Mesenchymal stem cell (in vitro differentiated cells and primary cell): ENCODE data around the gene UBE2D3.
A peak's percentile ranks its signal among the peaks of the same experiment; 100 is the strongest.

Experiments
- DNase-seq: peaks from one replicate; pipeline ENCODE4 v3.0.0-alpha.2; 2013
- H2AFZ ChIP-seq: one replicate; pipeline ENCODE4 v1.6.1; 2013; ENCODE audit warnings: low read depth, mild to moderate bottlenecking, control low read depth, inconsistent platforms, low read length, moderate library complexity
- H2AK5ac ChIP-seq: 2 replicates; pipeline ENCODE4 v1.6.1; 2013; ENCODE audit warnings: low read length, moderate library complexity, mild to moderate bottlenecking, inconsistent platforms; ENCODE audit not compliant: severe bottlenecking
- H2BK120ac ChIP-seq: one replicate; pipeline ENCODE4 v1.6.1; 2013; ENCODE audit warnings: low read depth, mild to moderate bottlenecking, inconsistent platforms, low read length, moderate library complexity
- H2BK12ac ChIP-seq, 2 experiments: one replicate each; pipeline ENCODE4 v1.6.1; 2013; ENCODE audit warnings: inconsistent platforms in 2 of 2, low read length in 2 of 2, mild to moderate bottlenecking in 2 of 2, moderate library complexity in 2 of 2, control low read depth in 1 of 2
- H2BK15ac ChIP-seq: one replicate; pipeline ENCODE4 v1.6.1; 2013; ENCODE audit warnings: mild to moderate bottlenecking, low read depth, inconsistent platforms; ENCODE audit not compliant: poor library complexity, severe bottlenecking
- H2BK5ac ChIP-seq: 2 replicates; pipeline ENCODE4 v1.6.1; 2013; ENCODE audit warnings: low read depth, mild to moderate bottlenecking, low read length, control low read depth, inconsistent platforms; ENCODE audit not compliant: poor library complexity, severe bottlenecking
- H3K14ac ChIP-seq, 2 experiments: one replicate each; pipeline ENCODE4 v1.6.1; 2013; ENCODE audit warnings: inconsistent platforms in 2 of 2, low read length in 2 of 2, control low read depth in 1 of 2, mild to moderate bottlenecking in 1 of 2, moderate library complexity in 1 of 2
- H3K18ac ChIP-seq, 2 experiments: one replicate each; pipeline ENCODE4 v1.6.1; 2013; ENCODE audit warnings: inconsistent platforms in 2 of 2, low read length in 2 of 2, control low read depth in 1 of 2, low read depth in 1 of 2, mild to moderate bottlenecking in 1 of 2
- H3K23ac ChIP-seq, 2 experiments: one replicate each; pipeline ENCODE4 v1.6.1; 2013; ENCODE audit warnings: inconsistent platforms in 2 of 2, low read length in 2 of 2, mild to moderate bottlenecking in 2 of 2, moderate library complexity in 2 of 2, control low read depth in 1 of 2
- H3K27ac ChIP-seq: 2 replicates; pipeline ENCODE4 v1.5.1; 2013; ENCODE audit warnings: mild to moderate bottlenecking, moderate library complexity, low read length, control low read depth, inconsistent platforms; ENCODE audit not compliant: poor library complexity, severe bottlenecking
- H3K27me3 ChIP-seq, 2 experiments: 2 replicates each; pipeline versions ENCODE4 v1.6.1 to v1.7.0; 2013; ENCODE audit warnings: low read length in 2 of 2, mild to moderate bottlenecking in 2 of 2, moderate library complexity in 2 of 2, control low read depth in 1 of 2, inconsistent platforms in 1 of 2; ENCODE audit not compliant: control insufficient read depth in 1 of 2, insufficient read depth in 1 of 2
- H3K36me3 ChIP-seq, 2 experiments: 2 replicates each; pipeline versions ENCODE4 v1.6.1 to v1.7.0; 2013; ENCODE audit warnings: low read length in 2 of 2, control low read depth in 1 of 2, inconsistent platforms in 1 of 2, low read depth in 1 of 2, mild to moderate bottlenecking in 1 of 2; ENCODE audit not compliant: insufficient read depth in 2 of 2, control insufficient read depth in 1 of 2
- H3K4ac ChIP-seq, 2 experiments: one replicate each; pipeline ENCODE4 v1.6.1; 2013; ENCODE audit warnings: inconsistent platforms in 2 of 2, low read length in 2 of 2, mild to moderate bottlenecking in 2 of 2, moderate library complexity in 2 of 2, control low read depth in 1 of 2, low read depth in 1 of 2
- H3K4me1 ChIP-seq: 2 replicates; pipeline ENCODE4 v1.6.1; 2013; ENCODE audit warnings: low read depth, low read length, control low read depth; ENCODE audit not compliant: control insufficient read depth, insufficient read depth
- H3K4me2 ChIP-seq: 2 replicates; pipeline ENCODE4 v1.6.1; 2013; ENCODE audit warnings: low read length, mild to moderate bottlenecking, inconsistent platforms; ENCODE audit not compliant: poor library complexity, severe bottlenecking
- H3K4me3 ChIP-seq, 2 experiments: 2 replicates each; pipeline versions ENCODE4 v1.5.1 to v1.7.0; 2013; ENCODE audit warnings: low read length in 2 of 2, mild to moderate bottlenecking in 2 of 2, control low read depth in 1 of 2, low read depth in 1 of 2; ENCODE audit not compliant: insufficient read depth in 1 of 2
- H3K79me1 ChIP-seq: replicated peaks from 2 replicates; pipeline ENCODE4 v1.6.1; 2013; ENCODE audit warnings: mild to moderate bottlenecking, control low read depth, low read length, inconsistent platforms; ENCODE audit not compliant: poor library complexity, severe bottlenecking
- H3K9ac ChIP-seq: 2 replicates; pipeline ENCODE4 v1.7.0; 2013; ENCODE audit warnings: mild to moderate bottlenecking, low read length, moderate library complexity
- H3K9me3 ChIP-seq: 2 replicates; pipeline ENCODE4 v1.7.0; 2013; ENCODE audit warnings: mild to moderate bottlenecking, low read length; ENCODE audit not compliant: control insufficient read depth
- H4K8ac ChIP-seq: one replicate; pipeline ENCODE4 v1.6.1; 2013; ENCODE audit warnings: inconsistent platforms, mild to moderate bottlenecking, low read length, moderate library complexity
- H4K91ac ChIP-seq: one replicate; pipeline ENCODE4 v1.6.1; 2013; ENCODE audit warnings: mild to moderate bottlenecking, low read length, inconsistent platforms
- WGBS: methylation state at CpG from one replicate; pipeline ENCODE4 v1.1.7; 2013; ENCODE audit warnings: mixed read lengths; 5-methylcytosine and 5-hydroxymethylcytosine counted together

UBE2D3 gene

DNA sequence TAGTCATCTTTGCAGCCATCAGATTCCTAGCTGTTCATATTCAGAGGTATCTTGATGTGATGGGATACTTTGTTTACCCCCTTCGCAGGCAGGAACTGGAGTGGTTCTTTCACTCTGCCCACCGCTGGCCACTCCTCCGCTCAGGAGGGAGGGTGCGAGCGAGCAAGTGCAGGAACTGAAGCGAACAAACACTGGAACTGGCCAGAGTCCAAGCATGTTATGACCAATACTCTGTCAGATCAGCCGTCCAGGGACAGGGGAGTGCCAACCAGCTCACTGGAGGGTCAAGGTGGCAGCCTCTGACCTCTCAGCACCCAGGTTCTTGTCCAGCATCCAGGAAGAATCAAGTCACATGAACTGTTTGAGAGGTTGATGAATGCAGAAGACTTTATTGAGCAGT is 48.6 kb downstream of the UBE2D3 start:
- no peaks in the 10 kb centered on the region for H3K9me3 ChIP-seq
- H2BK15ac ChIP-seq = no peak overlapping the region
- H3K23ac ChIP-seq = no peak overlapping the region
- H3K27me3 ChIP-seq = no peaks in the 10 kb centered on the region
- H2BK12ac ChIP-seq = no peak overlapping the region
- no peak overlapping the region for H3K4me2 ChIP-seq
- WGBS = 84% methylated on average over 7 of the region's 7 CpGs
- H4K91ac ChIP-seq = no peak overlapping the region
- H3K18ac ChIP-seq = no peak overlapping the region
- H3K4ac ChIP-seq = no peak overlapping the region
- H2BK5ac ChIP-seq = no peak overlapping the region
- no peak overlapping the region for H3K4me3 ChIP-seq
- no peak overlapping the region for H3K27ac ChIP-seq
- H4K8ac ChIP-seq = no peak overlapping the region
- no peaks in the 10 kb centered on the region for H3K4me1 ChIP-seq
- H3K36me3 ChIP-seq = no peaks in the 10 kb centered on the region
- H2AK5ac ChIP-seq = no peak overlapping the region
- H3K14ac ChIP-seq = peak overlapping the region in 1 of 2 experiments; percentile 55
- H2BK120ac ChIP-seq = no peak overlapping the region
- H2AFZ ChIP-seq = no peak overlapping the region
- H3K9ac ChIP-seq = no peak overlapping the region
- no peaks in the 10 kb centered on the region for H3K79me1 ChIP-seq
- no peak for DNase-seq

DNA sequence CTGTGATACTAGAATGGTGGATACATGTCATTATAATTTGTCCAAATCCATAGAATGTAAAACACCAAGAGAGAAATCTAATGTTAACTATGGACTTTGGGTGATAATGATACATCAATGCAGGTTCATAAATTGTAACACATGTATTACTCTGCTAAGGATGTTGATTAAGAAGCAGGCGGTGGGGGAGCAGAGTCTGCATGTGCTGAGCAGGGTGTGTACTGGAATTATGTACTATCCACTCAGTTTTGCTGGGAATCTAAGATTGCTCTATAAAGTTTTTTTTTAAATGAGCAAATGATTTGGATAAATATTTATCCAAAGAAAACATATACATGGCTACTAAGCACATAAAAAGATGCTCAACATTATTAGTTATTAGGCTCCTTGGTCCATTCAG is 51.5 kb downstream of the UBE2D3 start:
- H3K4me2 ChIP-seq = no peak overlapping the region
- H3K14ac ChIP-seq = no peak overlapping the region
- DNase-seq = no peak
- no peak overlapping the region for H3K18ac ChIP-seq
- no peak overlapping the region for H3K23ac ChIP-seq
- WGBS = 100% methylated on average over 1 of the region's 1 CpG
- H3K27me3 ChIP-seq = no peaks in the 10 kb centered on the region
- H4K91ac ChIP-seq = no peak overlapping the region
- no peak overlapping the region for H4K8ac ChIP-seq
- H3K4me1 ChIP-seq = no peaks in the 10 kb centered on the region
- no peak overlapping the region for H3K4me3 ChIP-seq
- no peak overlapping the region for H3K27ac ChIP-seq
- H2AFZ ChIP-seq = no peak overlapping the region
- H3K79me1 ChIP-seq = no peaks in the 10 kb centered on the region
- H3K36me3 ChIP-seq = no peaks in the 10 kb centered on the region
- H2BK5ac ChIP-seq = no peak overlapping the region
- no peak overlapping the region for H2AK5ac ChIP-seq
- no peak overlapping the region for H3K4ac ChIP-seq
- H2BK12ac ChIP-seq = no peak overlapping the region
- H2BK15ac ChIP-seq = no peak overlapping the region
- H3K9ac ChIP-seq = no peak overlapping the region
- no peak overlapping the region for H2BK120ac ChIP-seq
- H3K9me3 ChIP-seq = no peaks in the 10 kb centered on the region

DNA sequence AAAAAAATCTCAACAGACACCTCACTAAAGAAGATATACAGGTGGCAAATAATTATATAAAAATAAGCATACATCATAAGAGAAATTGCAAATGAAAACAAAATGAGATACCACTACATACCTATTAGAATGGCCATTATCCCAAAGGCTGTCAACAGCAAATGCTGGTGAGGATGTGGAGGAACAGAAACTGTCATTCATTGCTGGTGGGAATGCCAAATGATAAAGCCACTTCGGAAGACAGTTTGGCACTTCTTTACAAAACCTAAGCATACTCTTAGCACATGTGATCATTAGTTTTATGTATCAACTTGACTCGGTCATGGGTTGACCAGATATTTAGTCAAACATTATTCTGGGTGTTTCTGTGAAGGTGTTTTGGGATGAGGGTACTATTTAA is 53.1 kb downstream of the UBE2D3 start:
- Histone ChIP-seq H4K91ac (no peak overlapping the region), H2AK5ac (no peak overlapping the region), H3K4me2 (no peak overlapping the region), H3K27me3 (no peaks in the 10 kb centered on the region), H2BK120ac (no peak overlapping the region), H3K4ac (no peak overlapping the region), H3K79me1 (no peaks in the 10 kb centered on the region), H3K18ac (no peak overlapping the region), H3K27ac (no peak overlapping the region), H3K4me3 (no peak overlapping the region), H2BK12ac (no peak overlapping the region), H3K23ac (no peak overlapping the region), H3K36me3 (no peaks in the 10 kb centered on the region), H3K9ac (no peak overlapping the region), H4K8ac (no peak overlapping the region), H3K9me3 (no peaks in the 10 kb centered on the region), H2BK15ac (no peak overlapping the region), H2AFZ (no peak overlapping the region), H3K14ac (no peak overlapping the region), H3K4me1 (no peaks in the 10 kb centered on the region), H2BK5ac (no peak overlapping the region)
- WGBS = 92% methylated on average over 1 of the region's 2 CpGs
- DNase-seq = no peak

DNA sequence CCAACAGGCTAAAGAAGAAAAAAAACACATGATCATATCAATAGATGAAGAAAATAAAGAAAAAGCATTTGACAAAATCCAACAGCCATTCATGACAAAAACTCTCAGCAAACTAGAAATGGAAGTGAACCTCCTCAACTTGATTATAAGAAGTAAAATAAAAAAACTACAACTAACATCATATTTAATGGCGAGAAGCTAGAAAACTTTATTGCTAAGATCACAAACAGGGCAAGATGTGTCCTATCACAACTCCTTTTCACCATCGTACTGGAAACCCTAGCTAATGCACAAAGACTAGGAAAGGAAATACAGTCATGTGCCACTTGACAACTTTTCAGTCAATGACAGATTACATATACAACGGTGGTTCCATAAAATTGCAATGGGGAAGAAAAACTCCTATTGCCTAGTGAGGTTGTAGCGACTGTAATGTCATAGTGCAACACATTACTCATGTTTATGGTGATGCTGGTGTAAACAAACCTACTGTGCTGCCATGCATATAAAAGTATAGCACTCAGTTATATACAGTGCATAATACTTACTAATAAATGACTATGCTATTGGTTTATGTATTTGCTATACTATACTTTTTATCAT is 54.5 kb downstream of the UBE2D3 start:
- H3K36me3 ChIP-seq = no peaks in the 10 kb centered on the region
- no peak overlapping the region for H4K91ac ChIP-seq
- H3K27ac ChIP-seq = no peak overlapping the region
- H3K23ac ChIP-seq = no peak overlapping the region
- no peak overlapping the region for H2BK12ac ChIP-seq
- no peaks in the 10 kb centered on the region for H3K9me3 ChIP-seq
- H3K4me3 ChIP-seq = no peak overlapping the region
- H2AK5ac ChIP-seq = no peak overlapping the region
- H3K4ac ChIP-seq = no peak overlapping the region
- no peak overlapping the region for H4K8ac ChIP-seq
- H3K18ac ChIP-seq = no peak overlapping the region
- peak; percentile 55 for DNase-seq
- H3K27me3 ChIP-seq = no peaks in the 10 kb centered on the region
- H3K14ac ChIP-seq = no peak overlapping the region
- H2BK15ac ChIP-seq = no peak overlapping the region
- no peak overlapping the region for H3K4me2 ChIP-seq
- no peak overlapping the region for H2BK5ac ChIP-seq
- no peak overlapping the region for H2AFZ ChIP-seq
- WGBS = 100% methylated on average over 1 of the region's 4 CpGs
- no peaks in the 10 kb centered on the region for H3K4me1 ChIP-seq
- no peak overlapping the region for H2BK120ac ChIP-seq
- no peaks in the 10 kb centered on the region for H3K79me1 ChIP-seq
- no peak overlapping the region for H3K9ac ChIP-seq
